Urothelium cell line (cell line): Measurements from ENCODE around the gene ESPN.

Source experiments
- DNase-seq: peaks from one replicate; pipeline ENCODE4 v3.0.0; 2011; ENCODE audit warnings: low spot score, mixed read lengths
- FAIRE-seq: peaks from 2 replicates; lab custom pipeline; 2011; peaks lifted over from hg19 to GRCh38; lab: Jason Lieb, UNC

ESPN gene

GRCh38 chr1:6401673-6402072, 22.9 kb upstream of the ESPN start:
- no peak for DNase-seq
- no peak for FAIRE-seq

GRCh38 chr1:6408023-6408422, 16.6 kb upstream of the ESPN start:
- DNase-seq (no peak), FAIRE-seq (no peak)

GRCh38 chr1:6409053-6409452, 15.5 kb upstream of the ESPN start:
- DNase-seq: no peak
- no peak for FAIRE-seq

DNA sequence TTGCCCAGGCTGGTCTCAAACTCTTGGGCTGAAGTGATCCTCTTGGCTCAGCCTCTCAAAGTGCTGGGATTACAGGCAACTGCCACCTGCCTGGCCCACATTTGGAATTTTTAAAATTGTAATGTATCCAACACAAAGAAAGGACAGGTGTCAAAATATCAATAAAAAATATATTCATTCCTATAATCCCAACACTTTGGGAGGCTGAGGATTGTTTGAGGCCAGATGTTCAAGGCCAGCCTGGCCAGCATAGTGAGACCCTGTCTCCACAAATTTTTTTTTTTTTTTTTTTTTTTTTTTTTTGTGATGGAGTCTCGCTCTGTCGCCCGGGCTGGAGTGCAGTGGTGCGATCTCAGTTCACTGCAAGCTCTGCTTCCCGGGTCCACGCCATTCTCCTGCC, 14.8 kb upstream of the ESPN start:
- FAIRE-seq: no peak
- no peak for DNase-seq

- FAIRE-seq (no peak), DNase-seq (no peak)
These were observed 14.2 kb upstream of the ESPN start for GRCh38 chr1:6410248-6410893.

- DNase-seq (no peak), FAIRE-seq (no peak)
These were observed 11.7 kb upstream of the ESPN start for GRCh38 chr1:6412896-6413295.

DNA sequence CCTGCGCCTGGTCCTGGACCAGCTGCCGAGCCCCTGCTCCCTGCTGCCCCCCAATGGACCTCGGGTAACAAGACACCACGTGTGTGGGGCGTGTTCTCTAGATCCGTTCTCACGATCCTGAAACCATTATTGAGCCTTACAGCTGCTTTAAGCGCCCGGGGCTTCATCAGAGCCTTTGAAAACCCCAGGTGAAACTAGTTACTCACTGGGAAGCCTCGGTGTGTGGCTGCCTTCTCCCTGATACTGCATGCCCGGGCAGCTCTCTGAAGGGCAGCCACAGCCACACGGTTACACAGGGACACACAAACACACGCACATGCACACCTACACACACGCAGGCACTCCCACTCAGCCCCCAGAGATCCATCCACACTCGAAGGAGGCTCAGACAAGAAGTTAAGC, 10.1 kb upstream of the ESPN start:
- FAIRE-seq (no peak), DNase-seq (peak; percentile 50)

DNA sequence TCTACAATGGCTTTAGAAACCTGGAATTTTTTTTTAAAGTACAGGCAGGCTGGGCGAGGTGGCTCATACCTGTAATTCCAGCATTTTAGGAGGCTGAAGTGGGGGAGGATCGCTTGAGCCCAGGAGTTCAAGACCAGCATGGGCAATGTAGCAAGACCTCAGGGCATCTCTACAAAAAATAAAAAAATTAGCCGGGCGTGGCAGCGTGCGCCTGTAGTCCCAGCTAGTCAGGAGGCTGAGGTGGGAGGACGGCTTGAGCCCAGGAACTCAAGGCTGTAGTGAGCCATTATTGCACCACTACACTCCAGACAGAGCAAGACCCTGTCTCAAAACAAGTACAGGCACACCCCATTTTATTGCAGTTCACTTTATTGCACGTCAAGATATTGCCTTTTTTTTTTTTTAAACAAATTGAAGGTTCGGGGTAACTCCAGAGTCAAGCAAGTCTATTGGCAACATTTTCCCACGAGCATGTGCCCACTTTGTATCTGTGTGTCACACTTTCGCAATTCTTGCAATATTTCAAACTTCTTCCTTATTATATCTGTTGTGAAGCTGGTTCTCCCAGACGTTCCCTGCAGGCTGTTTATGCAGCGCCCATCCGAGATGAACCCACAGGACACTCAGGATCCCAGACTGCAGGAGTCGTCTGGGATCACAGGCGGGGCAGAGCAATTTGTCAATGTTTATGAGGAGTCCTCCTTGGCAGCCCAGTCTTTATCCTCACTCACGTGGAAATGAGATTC, 9.5 kb upstream of the ESPN start:
- DNase-seq (no peak), FAIRE-seq (no peak)

DNA sequence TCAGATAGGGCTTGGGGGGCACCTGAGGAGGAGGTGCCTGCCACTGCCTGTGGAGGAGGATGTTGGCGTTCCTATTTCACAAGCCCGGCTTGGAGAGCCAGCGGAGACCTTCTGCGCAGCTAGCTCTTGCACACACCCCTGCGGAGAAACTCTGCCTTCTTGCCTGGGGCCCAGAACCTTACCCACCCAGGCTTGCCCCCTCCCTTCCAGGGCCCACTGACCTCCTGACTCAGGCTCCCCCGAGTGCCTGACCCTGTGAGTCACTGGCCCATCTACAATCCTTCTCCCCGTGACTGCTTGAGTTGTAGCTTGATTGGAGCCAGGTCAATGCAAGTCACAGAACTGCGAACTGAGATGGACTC, 8.3 kb upstream of the ESPN start:
- FAIRE-seq (no peak), DNase-seq (no peak)

GRCh38 chr1:6416906-6417305, 7.7 kb upstream of the ESPN start:
- DNase-seq (no peak), FAIRE-seq (no peak)

DNA sequence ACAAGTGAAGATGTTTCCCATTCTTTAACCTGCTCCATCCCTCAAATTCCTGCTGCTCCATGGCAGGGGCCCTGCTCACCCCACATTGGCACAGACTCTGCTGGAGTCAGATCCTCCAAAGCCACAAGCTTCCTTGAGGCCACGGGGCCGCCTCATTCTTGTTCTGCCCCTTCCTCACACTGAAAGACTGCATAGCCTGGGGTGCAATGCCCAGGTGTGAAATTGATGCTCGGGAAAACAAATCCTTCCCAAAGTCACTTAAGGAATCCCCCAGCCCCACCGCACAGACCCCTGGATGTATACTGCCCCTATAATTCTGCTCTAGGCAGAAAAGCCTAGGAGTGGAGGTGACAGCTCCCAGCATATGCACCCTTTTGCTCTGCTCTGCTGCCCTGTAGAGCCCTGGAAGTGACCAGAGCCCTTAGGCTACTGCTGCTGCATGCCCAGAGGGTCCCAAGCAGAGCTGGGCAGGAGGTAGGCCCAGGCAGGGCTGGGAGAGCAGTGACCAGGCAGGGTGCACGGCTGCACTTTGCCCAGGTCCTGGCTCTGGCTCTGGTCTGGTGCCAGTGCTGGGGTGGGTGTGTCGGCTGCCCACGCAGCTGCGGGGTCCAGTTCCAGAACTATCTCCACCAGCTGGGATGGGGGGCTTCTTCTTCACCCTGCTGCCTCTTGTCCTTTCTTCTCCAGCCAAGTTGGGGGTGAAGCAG, 6.5 kb upstream of the ESPN start:
- FAIRE-seq: no peak

DNA sequence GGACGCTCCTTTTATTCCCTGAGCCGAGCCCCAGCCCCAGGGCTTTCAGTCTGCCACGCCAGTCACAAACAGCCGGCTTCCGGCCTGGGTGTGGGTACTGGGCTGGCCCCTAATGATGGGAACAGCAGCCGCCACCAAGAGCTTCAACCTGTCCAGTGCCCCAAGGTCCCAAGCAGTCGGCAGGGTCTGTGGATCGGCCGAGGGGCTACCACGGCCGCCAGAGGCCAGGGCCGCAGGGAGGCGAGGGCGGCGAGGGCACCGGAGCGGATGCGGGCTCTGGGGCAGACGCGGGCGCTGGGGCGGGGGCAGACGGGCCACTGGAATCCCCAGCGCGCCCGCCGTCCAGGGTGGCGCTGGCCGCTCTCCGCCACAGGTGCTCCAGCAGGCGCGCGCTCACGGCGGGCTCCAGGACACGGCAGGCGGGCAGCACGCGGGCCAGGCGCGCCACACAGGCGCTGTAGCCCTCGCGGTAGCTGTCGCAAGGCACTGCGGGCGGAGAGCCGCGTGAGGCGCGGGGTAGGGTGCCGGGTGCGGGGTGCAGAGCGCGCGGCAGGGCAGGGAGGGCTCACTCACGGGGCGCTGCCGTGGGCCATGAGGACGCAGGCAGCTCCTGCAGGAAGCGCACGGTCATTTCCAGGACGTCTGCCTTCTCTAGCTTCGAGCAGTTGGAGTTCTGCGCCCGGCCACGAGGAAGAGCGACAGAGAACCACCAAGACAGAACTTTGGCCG, 5.7 kb upstream of the ESPN start:
- DNase-seq (no peak), FAIRE-seq (no peak)

More for the DNA sequence above, 6.5 kb upstream of the ESPN start:
- DNase-seq: no peak

- DNase-seq (no peak), FAIRE-seq (no peak)
These were observed 5.2 kb upstream of the ESPN start for GRCh38 chr1:6419397-6419803.

DNA sequence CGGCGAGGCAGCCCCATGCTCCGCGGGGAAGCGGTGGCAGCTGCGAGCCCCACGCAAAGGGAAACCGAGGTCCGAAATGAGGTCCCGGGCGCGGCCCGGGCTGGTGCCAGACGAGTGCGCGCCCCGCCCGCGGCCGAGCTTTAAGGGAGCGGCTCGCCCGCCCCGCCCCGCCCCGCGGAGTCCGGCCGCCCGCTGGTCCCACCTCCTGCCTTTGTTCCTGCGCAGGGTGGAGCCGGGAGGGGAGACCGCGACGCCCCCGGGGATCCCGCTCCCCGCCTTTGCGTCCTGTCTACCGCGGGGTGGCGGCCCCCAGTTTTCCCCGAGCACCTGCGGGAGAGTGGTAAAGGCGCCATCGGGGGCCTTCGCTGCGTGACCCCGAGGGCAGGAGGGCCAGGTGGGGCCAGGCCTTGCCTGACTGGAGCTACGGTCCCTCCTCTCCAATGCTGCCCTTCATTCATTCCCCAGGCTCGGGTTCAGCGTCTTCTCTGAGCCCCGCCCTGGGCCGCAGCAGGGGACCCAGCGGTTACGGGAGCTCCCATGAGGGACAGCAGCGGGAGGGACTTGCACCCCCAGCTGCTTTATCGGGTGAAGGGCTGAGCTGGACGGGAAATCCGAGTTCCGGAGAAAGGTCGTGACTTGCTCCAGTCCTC, 4.6 kb upstream of the ESPN start, which contains the start of gene HES2:
HES2 (minus strand) TSS at position 116 of the 650 bp plus-strand sequence; CDS start at position 17, 99 bp downstream.
- no peak for FAIRE-seq

GRCh38 chr1:6420454-6421042, 4.0 kb upstream of the ESPN start:
- DNase-seq (no peak), FAIRE-seq (no peak)

More for the DNA sequence above, 4.6 kb upstream of the ESPN start, which contains the start of gene HES2:
- no peak for DNase-seq

- FAIRE-seq (no peak), DNase-seq (no peak)
These were observed 3.3 kb upstream of the ESPN start for GRCh38 chr1:6421266-6421665.

DNA sequence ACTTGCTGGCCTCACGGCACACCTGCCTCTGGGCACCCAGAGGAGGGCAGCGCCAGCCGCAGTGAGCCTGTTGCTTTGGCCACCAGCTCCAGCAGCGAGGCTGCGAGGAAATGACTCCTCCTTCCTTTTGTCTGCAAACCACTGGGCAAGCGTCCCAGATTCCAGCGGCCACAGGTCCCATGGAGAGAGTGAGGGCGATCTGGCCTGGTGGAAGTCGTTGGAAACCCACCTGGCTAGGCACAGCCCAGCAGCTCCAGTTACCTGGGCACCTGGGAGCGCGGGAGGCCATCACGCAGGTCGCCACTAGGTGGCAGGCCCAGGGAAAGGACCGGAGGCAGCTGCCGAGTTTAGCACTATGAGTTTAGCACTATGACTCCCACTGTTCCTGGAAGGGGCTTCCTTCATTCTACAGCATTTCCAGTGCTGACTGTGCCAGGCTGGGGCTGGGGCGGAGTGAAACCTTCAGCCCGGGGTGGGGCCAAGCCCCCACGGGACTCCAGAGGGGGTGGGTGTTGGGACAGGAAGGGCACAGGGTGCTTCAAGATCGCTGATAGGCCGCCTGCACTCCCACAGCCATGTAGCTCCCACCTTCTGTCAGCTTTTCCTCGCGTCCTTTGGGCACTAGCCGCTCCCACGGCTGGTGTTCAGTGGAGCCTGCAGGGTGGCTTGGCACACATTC, 1.1 kb upstream of the ESPN start:
- DNase-seq: peak; percentile 64
- no peak for FAIRE-seq

DNA sequence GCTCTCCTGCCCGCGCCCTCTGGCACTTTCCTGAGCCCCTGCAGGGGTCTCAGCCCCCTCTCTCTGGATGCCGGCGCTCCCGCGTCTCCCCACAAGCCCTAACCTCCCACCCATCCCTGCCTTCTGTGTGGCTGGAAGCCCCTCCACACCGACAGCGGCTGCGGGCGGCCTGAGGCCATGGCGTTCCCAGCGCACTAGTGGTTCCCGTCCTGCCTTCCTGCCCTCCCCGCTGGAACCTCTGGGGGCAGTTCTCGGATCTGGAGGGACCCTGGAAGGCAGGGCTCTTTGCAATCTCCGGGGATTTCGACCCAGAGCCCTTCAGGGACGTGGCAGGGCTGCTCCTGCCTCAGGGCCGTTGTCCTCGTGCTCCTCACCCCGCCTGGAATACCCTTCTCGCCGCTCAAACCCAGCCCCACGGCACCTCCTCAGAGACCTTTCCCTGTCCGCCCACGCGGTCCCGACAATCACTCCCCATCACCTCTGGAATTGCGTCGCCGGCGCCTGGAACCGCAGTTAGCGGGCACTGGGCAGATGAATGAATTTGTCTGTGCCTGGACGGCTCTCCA, 493 bp upstream of the ESPN start:
- FAIRE-seq (no peak), DNase-seq (no peak)

DNA sequence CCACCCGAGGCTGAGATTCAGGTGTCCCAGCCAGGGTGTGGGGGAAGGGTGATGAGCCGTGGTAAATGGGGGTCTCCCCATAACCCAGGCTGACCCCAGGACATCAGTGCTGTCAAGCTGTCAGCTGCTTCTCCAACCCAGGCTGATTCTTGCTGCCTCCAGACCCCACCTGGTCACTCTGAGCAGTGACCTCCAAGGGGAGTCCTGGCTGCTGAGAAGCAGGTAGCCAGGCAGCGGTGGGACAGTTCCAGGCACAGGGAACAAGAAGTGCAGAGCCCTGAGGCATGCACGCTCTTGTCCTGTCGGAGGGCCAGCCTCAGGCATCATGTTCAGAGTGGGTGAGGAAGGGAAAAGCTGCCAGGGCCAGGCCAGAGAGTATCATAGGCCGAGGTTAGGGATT, 1.1 kb downstream of the ESPN start:
- FAIRE-seq: no peak
- DNase-seq: no peak
